Activated CD4-positive, alpha-beta T cell treated with anti-CD3 and anti-CD28 coated beads for 1 hour (primary cell): ENCODE measurements around the gene PPIP5K1.
"Not testable (repeated sequence)": the region's sequence is repeated elsewhere in the genome, so short reads cannot be mapped to it uniquely, and the experiment has no call there.

Source experiments
- DNase-seq: peaks from one replicate; pipeline ENCODE4 v3.0.0-alpha.2; 2020

The PPIP5K1 gene

GRCh38 chr15:43589778-43590466, at the start of gene PPIP5K1:
Gene PPIP5K1 (minus strand): TSS chr15:43590208. CDS start chr15:43584504, 5,704 bp downstream.
- not testable (repeated sequence) for DNase-seq

GRCh38 chr15:43638464-43639204, 48.6 kb upstream of the PPIP5K1 start:
- not testable (repeated sequence) for DNase-seq

- not testable (repeated sequence) for DNase-seq
These were observed 36.9 kb upstream of the PPIP5K1 start for GRCh38 chr15:43626937-43627336.

GRCh38 chr15:43625106-43625505, 35.1 kb upstream of the PPIP5K1 start:
- no peak for DNase-seq

- DNase-seq = not testable (repeated sequence)
These were observed 32.2 kb upstream of the PPIP5K1 start for GRCh38 chr15:43622068-43622799.

GRCh38 chr15:43618700-43619099, 28.7 kb upstream of the PPIP5K1 start, which contains the start of gene STRC:
Gene STRC (minus strand): TSS chr15:43618800. CDS start chr15:43618722, 78 bp downstream.
- not testable (repeated sequence) for DNase-seq

GRCh38 chr15:43617750-43618149, 27.7 kb upstream of the PPIP5K1 start:
- not testable (repeated sequence) for DNase-seq

GRCh38 chr15:43602233-43602632, 12.2 kb upstream of the PPIP5K1 start:
- DNase-seq = not testable (repeated sequence)

GRCh38 chr15:43600200-43600599, 10.2 kb upstream of the PPIP5K1 start:
- not testable (repeated sequence) for DNase-seq

- not testable (repeated sequence) for DNase-seq
These were observed 9.1 kb upstream of the PPIP5K1 start for GRCh38 chr15:43599131-43599530.

GRCh38 chr15:43593328-43594190, 3.6 kb upstream of the PPIP5K1 start, which contains the start of gene CKMT1B:
Gene CKMT1B (plus strand): TSS chr15:43594027. CDS start chr15:43594219, 192 bp downstream.
- not testable (repeated sequence) for DNase-seq

- not testable (repeated sequence) for DNase-seq
These were observed 2.8 kb upstream of the PPIP5K1 start for GRCh38 chr15:43592841-43593240.

- DNase-seq = not testable (repeated sequence)
These were observed 15.4 kb downstream of the PPIP5K1 start for GRCh38 chr15:43574607-43575006.

- DNase-seq = not testable (repeated sequence)
These were observed 23.4 kb downstream of the PPIP5K1 start for GRCh38 chr15:43566615-43567014.

- not testable (repeated sequence) for DNase-seq
These were observed 26.2 kb downstream of the PPIP5K1 start for GRCh38 chr15:43563793-43564192.

- DNase-seq = not testable (repeated sequence)
These were observed 27.3 kb downstream of the PPIP5K1 start for GRCh38 chr15:43562753-43563152.

- DNase-seq = no peak
These were observed 37.0 kb downstream of the PPIP5K1 start for GRCh38 chr15:43552986-43553385.

- no peak for DNase-seq
These were observed 37.8 kb downstream of the PPIP5K1 start for GRCh38 chr15:43552256-43552655.

- DNase-seq = no peak
These were observed 39.3 kb downstream of the PPIP5K1 start for GRCh38 chr15:43550527-43551363.

GRCh38 chr15:43547539-43547938, 42.5 kb downstream of the PPIP5K1 start:
- DNase-seq = no peak

- no peak for DNase-seq
These were observed 44.6 kb downstream of the PPIP5K1 start for GRCh38 chr15:43545426-43545825.
